A673 (cell line): Measurements from ENCODE around the gene TBL1X. TPM values are rescaled to one million over a fixed set of nuclear protein-coding genes. Genes with fewer than 3 reads are reported as not detected.

Source experiments
- BruUV-seq: library from RNA; stranded (reverse); fragments of 400-500 nt; replicated peaks from 2 replicates; lab custom pipeline; 2021; lab: Mats Ljungman, UMichigan
- CTCF ChIA-PET: fragments of 300-600 bp; sonication (Branson Sonifier 250); formaldehyde crosslinking; loops from one replicate; lab custom pipeline; 2022; ENCODE audit warnings: antibody characterized with exemption; lab: Charles Lee
- POLR2A ChIA-PET: fragments of 300-600 bp; sonication (Branson Sonifier 250); formaldehyde crosslinking; loops from one replicate; lab custom pipeline; 2022; ENCODE audit warnings: antibody characterized with exemption; ENCODE audit not compliant: low non-redundant PET; lab: Charles Lee
- DNase-seq: peaks from one replicate; pipeline ENCODE4 v3.0.0-alpha.2; 2015; ENCODE audit warnings: low spot score
- H3K27ac ChIP-seq: fragments of 200-600 bp; sonication (generic); 2 replicates; pipeline ENCODE4 v1.5.1; 2016; ENCODE audit warnings: mixed run types, low read depth, mild to moderate bottlenecking, mixed read lengths, antibody characterized with exemption, low read length; ENCODE audit not compliant: poor library complexity, severe bottlenecking
- H3K27me3 ChIP-seq: fragments of 200-600 bp; sonication (generic); replicated peaks from 2 replicates; pipeline ENCODE4 v1.6.1; 2017; ENCODE audit warnings: mixed run types, low read depth, mild to moderate bottlenecking, mixed read lengths, antibody characterized with exemption, low read length; ENCODE audit not compliant: insufficient read depth, poor library complexity
- H3K36me3 ChIP-seq: fragments of 200-600 bp; sonication (generic); 2 replicates; pipeline ENCODE4 v1.6.1; 2016; ENCODE audit warnings: mixed run types, mild to moderate bottlenecking, mixed read lengths, antibody characterized with exemption, low read length; ENCODE audit not compliant: insufficient read depth, poor library complexity, severe bottlenecking
- H3K4me1 ChIP-seq: fragments of 200-600 bp; sonication (generic); 2 replicates; pipeline ENCODE4 v1.6.1; 2017; ENCODE audit warnings: mixed run types, mild to moderate bottlenecking, mixed read lengths, antibody characterized with exemption, low read length; ENCODE audit not compliant: insufficient read depth, poor library complexity, severe bottlenecking
- H3K4me3 ChIP-seq: fragments of 200-600 bp; sonication (generic); 2 replicates; pipeline ENCODE4 v1.5.1; 2016; ENCODE audit warnings: low read depth, mixed run types, mild to moderate bottlenecking, mixed read lengths, low read length; ENCODE audit not compliant: poor library complexity, severe bottlenecking
- H3K9me3 ChIP-seq: fragments of 200-600 bp; sonication (generic); 2 replicates; pipeline ENCODE4 v1.6.1; 2016; ENCODE audit warnings: mixed run types, low read depth, mild to moderate bottlenecking, mixed read lengths, antibody characterized with exemption, low read length; ENCODE audit not compliant: poor library complexity, severe bottlenecking
- CTCF ChIP-seq: fragments of 300-800, 200-600 bp; sonication (generic); conservative IDR thresholded peaks from 2 replicates; pipeline ENCODE4 v1.5.1; 2017; ENCODE audit warnings: low read depth, mild to moderate bottlenecking, antibody characterized with exemption, low read length, moderate library complexity, mixed read lengths
- EZH2 ChIP-seq: fragments of 200-600 bp; sonication (generic); IDR thresholded peaks from 2 replicates; pipeline ENCODE4 v1.6.1; 2017; ENCODE audit warnings: borderline replicate concordance, low read depth, mild to moderate bottlenecking, mixed read lengths, antibody characterized with exemption, low read length; ENCODE audit not compliant: poor library complexity, severe bottlenecking
- intact Hi-C: fragments of 100-400 bp; cut with micrococcal nuclease; formaldehyde crosslinking; loops from one replicate; pipeline ENCODE4 v1.10.0; 2022; ENCODE audit not compliant: unreplicated experiment
- total RNA-seq: library from RNA; stranded (reverse); gene quantifications from 2 replicates; pipeline ENCODE4 v1.2.3, GENCODE V29; 2021

Gene TBL1X
- total RNA-seq, 1 experiment from 2014 or later, result 26.9 TPM

GRCh38 chrX:9482837-9483236, 18.0 kb downstream of the TBL1X start:
- Histone ChIP-seq H3K9me3 (peaks cover 3% of the 10 kb centered on the region), H3K4me3 (no peak overlapping the region), H3K27ac (no peak overlapping the region), H3K4me1 (no peaks in the 10 kb centered on the region), H3K36me3 (no peaks in the 10 kb centered on the region), H3K27me3 (no peaks in the 10 kb centered on the region)
- no peak for DNase-seq
- intact Hi-C loops, result no loop called here
- CTCF ChIA-PET, result no interaction called here
- TF ChIP-seq EZH2 (no peak), CTCF (no peak)
- POLR2A ChIA-PET, result no interaction called here
- BruUV-seq, result no TSS peak

- DNase-seq, result no peak
- no peak overlapping the region for H3K27ac ChIP-seq
- no peaks in the 10 kb centered on the region for H3K27me3 ChIP-seq
- CTCF ChIA-PET, result no interaction called here
- BruUV-seq, result no TSS peak
- no peak overlapping the region for H3K4me3 ChIP-seq
- no peak for TF ChIP-seq CTCF
- TF ChIP-seq EZH2, result no peak
- intact Hi-C loops, result no loop called here
- H3K4me1 ChIP-seq, result no peaks in the 10 kb centered on the region
- H3K9me3 ChIP-seq, result peaks cover 3% of the 10 kb centered on the region
- POLR2A ChIA-PET, result no interaction called here
- no peaks in the 10 kb centered on the region for H3K36me3 ChIP-seq
Measured at GRCh38 chrX:9483376-9483775, 18.5 kb downstream of the TBL1X start.

GRCh38 chrX:9486786-9487387, 22.0 kb downstream of the TBL1X start:
- H3K4me3 ChIP-seq, result no peak overlapping the region
- POLR2A ChIA-PET, result no interaction called here
- no peak for DNase-seq
- TF ChIP-seq CTCF (no peak), EZH2 (no peak)
- CTCF ChIA-PET, result no interaction called here
- BruUV-seq, result no TSS peak
- intact Hi-C loops, result no loop called here
- peaks cover 7% of the 10 kb centered on the region for H3K9me3 ChIP-seq
- no peak overlapping the region for H3K27ac ChIP-seq
- H3K4me1 ChIP-seq, result no peaks in the 10 kb centered on the region
- no peaks in the 10 kb centered on the region for H3K36me3 ChIP-seq
- no peaks in the 10 kb centered on the region for H3K27me3 ChIP-seq
